Measurements from ENCODE around the gene CHEK1.

Gene CHEK1

GRCh38 chr11:125588505-125588904, 36.5 kb upstream of the CHEK1 start:
- TF ChIP-seq, protein P1, sequence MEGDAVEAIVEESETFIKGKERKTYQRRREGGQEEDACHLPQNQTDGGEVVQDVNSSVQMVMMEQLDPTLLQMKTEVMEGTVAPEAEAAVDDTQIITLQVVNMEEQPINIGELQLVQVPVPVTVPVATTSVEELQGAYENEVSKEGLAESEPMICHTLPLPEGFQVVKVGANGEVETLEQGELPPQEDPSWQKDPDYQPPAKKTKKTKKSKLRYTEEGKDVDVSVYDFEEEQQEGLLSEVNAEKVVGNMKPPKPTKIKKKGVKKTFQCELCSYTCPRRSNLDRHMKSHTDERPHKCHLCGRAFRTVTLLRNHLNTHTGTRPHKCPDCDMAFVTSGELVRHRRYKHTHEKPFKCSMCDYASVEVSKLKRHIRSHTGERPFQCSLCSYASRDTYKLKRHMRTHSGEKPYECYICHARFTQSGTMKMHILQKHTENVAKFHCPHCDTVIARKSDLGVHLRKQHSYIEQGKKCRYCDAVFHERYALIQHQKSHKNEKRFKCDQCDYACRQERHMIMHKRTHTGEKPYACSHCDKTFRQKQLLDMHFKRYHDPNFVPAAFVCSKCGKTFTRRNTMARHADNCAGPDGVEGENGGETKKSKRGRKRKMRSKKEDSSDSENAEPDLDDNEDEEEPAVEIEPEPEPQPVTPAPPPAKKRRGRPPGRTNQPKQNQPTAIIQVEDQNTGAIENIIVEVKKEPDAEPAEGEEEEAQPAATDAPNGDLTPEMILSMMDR (IDR thresholded peaks at IDR 0.05; ENCODE audit: low read depth, low read length), result no peak

GRCh38 chr11:125591649-125592304, 33.2 kb upstream of the CHEK1 start:
- no peak for DNase-seq (ENCODE audit: extremely low read depth, low read depth)

More at GRCh38 chr11:125588505-125588904, 36.5 kb upstream of the CHEK1 start:
- no peak for DNase-seq (ENCODE audit: extremely low read depth, low read depth)

DNA sequence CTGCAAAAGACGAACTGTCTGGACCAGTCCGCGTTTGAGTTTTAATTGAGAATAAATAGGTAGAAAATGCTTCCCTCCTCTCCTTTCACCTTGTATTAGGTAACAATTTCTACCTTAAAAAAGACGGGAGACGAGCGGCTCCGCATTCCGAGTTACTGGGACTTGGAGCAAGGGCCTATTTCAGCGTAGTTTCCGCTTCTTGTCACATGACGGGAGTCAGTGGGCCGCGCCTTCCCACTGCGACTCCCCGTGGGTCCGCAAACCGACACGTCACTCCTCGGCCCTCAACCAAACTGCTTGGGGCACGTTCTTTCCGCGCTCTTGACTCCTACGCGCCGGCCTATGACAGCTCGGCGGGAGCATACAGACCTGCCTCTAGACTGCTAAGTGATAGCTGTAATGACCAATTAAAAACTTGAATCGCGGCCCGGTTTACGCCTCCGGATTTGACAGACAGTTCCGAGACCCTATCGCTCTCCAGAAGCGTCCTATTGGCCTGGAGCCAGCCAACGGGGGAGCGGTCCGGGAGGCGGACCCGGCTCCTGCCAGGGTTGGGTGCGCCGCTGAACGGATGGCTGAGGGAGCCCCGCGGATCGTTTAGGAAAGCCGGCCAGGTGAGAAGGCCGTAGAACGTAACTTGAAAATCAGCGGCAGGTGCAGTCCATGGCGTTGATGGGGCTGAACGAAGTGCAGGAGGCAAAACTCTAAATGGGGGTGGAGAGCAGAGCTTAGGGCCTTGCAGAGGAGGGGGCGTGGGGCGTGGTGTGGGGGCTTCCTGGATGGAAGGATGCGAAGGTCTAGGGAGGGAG, 32.5 kb upstream of the CHEK1 start, which contains the start of gene STT3A:
Gene STT3A, plus strand, starts transcription at position 548 of the 809 bp plus-strand sequence. CDS start 3,064 bp downstream, outside the sequence.
- peak; percentile 100 for DNase-seq (ENCODE audit: extremely low read depth, low read depth)
- TF ChIP-seq, protein P1 (IDR thresholded peaks at IDR 0.05; ENCODE audit: low read depth, low read length), result no peak

More at GRCh38 chr11:125591649-125592304, 33.2 kb upstream of the CHEK1 start:
- TF ChIP-seq, protein P1 (IDR thresholded peaks at IDR 0.05; ENCODE audit: low read depth, low read length), result no peak

DNA sequence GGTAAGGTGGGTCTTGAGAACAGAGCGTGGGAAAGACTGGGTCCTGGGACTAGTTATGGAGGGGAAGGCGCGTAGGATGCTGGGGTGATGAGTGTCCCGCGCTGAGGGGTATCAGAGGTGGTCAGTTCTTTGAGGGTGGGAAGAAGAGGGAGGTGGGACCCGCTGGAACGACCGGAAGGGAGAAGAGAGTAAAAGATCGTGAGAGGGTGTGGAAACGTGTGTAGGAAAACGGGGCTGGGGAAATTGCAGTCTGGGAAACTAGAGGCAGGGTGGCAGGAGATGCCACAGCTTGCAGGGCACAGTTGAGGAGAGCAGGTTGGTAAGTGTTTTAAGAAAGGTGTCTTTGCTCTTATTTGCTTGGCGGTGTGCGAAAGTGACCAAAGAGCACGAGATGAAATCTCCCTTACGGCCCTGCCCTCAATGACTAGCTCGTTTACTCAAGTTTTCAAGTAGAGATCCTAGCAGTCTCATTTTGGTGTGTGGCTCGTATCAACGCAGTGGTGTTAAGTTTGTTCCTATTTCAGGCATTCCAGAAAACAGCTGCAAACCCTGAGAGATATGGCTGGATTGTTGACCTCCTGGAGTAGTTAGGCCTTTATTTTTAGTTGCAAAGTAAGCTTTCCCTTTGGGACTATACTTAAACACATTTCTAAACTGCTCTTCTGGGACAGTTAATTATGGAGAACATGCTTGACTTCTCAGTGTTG, 31.7 kb upstream of the CHEK1 start:
- TF ChIP-seq, protein P1 (IDR thresholded peaks at IDR 0.05; ENCODE audit: low read depth, low read length), result no peak
- no peak for DNase-seq (ENCODE audit: extremely low read depth, low read depth)

DNA sequence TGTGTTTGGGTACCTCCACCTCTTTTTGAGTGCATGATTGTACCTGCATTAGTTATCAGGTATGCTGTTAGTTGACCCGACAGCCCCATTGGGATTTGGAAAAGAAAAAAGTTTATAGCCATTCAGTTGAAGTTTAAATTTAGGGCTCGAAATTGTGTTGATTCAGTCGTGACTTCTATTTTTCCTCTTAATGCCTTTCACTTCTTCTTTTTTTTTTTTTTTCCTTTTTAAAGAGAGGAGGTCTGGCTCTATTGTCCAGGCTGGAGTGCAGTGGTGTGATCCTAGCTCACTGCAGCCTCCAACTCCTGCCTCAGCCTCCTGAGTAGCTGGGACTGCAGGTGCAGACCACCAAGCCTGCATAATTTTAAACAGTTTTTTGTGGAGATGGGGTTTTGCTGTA, 30.0 kb upstream of the CHEK1 start:
- DNase-seq (ENCODE audit: extremely low read depth, low read depth), result no peak
- TF ChIP-seq, protein P1 (IDR thresholded peaks at IDR 0.05; ENCODE audit: low read depth, low read length), result no peak

DNA sequence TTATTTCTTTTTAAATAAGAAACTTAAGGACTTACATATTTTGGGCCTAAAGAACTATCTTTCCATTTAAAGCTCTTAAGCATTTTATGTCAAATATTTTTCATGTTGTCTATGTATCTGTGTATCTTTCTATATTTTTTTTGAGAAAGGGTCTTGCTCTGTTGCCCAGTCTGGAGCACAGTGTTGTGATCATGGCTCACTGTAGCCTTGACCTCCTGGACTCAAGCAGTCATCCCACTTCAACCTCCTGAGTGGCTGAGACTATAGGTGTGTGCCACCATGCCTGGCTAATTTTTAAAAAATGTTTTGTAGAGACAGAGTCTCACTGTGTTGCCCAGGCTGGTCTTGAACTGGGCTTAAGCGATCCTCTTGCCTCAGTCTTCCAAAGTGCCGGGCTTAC, 24.3 kb upstream of the CHEK1 start:
- no peak for DNase-seq (ENCODE audit: extremely low read depth, low read depth)
- TF ChIP-seq, protein P1 (IDR thresholded peaks at IDR 0.05; ENCODE audit: low read depth, low read length), result no peak
